ENCODE data around the gene EPB41L2.

EPB41L2 gene

DNA sequence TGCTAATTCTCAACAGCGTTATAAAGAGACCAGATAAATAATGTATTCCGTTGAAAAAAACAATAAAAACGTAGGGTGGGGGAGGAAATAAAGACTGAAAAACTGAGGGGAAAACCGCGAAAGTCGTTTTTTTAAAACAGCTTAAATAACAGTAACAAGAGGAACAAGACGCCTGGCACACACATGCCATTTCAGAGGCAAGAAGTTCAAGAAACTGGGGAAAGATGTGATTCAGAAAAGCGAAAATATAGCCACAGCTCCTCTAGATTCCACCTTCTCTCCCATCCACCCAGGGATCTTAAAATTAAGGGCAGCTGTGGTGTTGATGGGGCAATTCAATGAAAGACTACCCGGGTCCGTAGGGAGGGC lies 1.3 kb downstream of the EPB41L2 start:
- no peak for DNase-seq (ENCODE audit: low spot score)

DNA sequence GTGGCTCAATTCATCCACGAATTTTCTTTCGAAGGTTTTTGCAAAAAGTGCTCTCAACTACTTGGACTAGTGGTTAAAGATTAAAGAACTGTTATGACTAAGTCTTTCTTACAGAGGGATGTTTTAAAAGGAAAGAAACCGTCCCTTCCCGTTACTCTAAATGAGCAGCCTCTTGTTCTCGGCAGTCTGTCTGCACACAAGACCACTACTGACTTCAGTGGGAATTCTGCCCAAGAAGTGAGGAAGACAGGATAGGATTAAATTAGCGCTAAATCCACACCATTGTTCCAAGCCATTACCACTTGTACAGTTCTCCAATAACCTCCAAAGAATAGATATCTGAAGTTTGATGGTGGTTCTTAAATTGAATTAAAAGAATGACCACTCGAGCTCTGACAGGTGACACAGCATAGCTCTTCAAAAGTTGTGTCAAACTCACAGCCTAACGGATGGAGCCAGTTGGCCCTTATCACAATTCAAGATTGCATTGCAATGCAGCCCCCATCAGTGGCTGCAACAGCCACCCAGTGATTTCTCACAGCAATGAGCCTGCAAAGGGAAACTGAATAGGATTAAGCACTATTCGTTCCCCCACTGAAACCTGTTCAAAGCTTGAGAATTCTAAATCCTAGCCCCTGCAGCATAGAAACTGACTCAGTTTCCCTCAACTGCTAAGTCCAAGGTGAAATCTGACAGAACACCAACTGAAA lies 1.8 kb downstream of the EPB41L2 start:
- DNase-seq (ENCODE audit: low spot score) = no peak

DNA sequence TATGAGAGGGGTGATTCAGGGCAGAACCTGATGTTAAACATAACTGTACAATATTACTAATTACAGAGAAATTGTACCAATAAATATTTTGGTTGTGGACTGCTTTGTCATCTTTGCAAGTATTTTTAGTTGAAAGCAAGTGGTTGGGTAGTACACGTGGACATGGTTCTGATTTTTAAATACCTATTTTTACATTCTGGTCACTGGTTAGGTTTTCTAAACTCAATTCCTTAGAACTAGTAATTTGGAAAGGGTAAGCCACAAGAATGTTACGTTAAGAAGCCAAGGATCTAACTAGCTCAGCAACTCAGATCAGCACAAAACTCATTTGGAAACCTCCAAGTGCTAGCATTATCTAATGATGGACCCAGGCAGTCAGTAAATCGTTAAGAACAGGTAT lies 2.7 kb downstream of the EPB41L2 start:
- no peak for DNase-seq (ENCODE audit: low spot score)

DNA sequence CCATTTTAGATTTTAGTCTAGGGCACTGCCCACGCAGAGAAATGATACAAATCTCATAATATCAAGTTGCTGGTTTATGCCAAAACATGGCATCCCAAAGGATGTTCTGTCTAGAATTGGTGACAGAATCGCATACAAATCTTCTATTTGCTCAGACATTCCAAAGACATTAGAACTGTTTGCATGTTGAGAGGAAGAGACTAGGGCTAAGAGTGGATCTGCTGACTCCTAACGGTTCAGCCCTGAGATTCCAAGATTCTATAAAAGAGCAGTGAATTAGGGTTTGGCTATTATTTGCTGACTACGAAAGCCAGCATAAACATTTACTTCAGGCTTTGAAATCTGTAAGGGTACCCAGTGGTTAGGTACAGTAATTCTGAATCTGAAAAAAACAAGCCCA lies 3.6 kb downstream of the EPB41L2 start:
- no peak for DNase-seq (ENCODE audit: low spot score)

DNA sequence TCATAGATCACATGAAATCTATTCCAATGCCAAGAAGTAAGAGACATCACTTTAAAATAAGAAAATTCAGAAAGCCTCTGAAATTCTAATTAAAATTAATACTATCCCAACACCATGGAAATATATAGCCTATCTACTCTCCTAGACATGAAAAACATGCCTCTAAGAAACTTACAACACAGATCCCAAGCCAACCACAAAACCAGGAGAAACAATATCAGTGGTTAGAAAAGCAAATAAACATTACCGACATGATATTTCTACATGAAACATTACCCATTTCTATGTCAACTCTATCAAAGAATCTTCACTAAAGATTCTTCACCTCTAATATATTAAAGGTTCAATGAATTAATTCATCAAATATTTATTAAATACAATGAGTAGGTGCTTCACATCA lies 4.8 kb downstream of the EPB41L2 start:
- DNase-seq (ENCODE audit: low spot score) = no peak

DNA sequence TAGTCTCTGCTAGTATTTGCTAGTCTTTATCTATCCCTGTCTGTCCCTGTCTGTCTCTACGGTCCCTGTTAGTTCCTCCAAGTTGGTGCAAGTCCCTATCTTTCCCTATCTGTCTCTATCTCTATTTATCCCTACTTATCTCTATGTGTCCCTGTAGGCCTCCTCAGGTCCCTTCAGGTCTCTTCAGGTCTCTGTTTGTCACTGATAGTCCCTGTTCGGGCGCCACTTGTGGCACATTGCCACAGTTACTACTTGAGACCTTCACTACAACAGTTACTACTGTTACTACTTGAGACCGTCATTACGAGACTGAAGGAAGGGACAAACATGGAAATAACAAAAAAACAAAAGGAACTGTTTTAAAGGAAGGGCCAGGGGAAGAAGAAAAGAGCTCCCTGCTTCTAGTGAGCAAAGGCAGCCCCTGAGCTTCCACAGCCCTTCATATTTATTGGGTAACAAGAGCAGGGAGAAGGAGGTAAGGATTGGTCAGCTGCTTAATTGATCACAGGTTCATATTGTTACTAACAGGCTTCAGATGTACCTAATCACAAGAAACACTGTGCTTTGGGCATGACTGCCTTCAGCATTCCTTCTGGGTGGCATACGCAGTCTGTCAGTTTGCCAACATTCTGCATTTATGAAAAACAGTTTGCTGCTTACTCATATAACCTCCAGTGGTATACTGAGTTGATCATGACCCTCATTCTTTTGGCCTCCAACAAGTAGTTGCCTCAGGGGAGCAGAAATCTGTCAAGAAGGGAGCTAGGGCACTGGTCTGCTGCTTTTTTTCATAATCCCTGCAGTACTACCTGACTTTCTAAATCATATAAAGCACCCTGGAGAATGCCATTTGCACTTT lies 8.4 kb downstream of the EPB41L2 start:
- DNase-seq (ENCODE audit: low spot score) = no peak

DNA sequence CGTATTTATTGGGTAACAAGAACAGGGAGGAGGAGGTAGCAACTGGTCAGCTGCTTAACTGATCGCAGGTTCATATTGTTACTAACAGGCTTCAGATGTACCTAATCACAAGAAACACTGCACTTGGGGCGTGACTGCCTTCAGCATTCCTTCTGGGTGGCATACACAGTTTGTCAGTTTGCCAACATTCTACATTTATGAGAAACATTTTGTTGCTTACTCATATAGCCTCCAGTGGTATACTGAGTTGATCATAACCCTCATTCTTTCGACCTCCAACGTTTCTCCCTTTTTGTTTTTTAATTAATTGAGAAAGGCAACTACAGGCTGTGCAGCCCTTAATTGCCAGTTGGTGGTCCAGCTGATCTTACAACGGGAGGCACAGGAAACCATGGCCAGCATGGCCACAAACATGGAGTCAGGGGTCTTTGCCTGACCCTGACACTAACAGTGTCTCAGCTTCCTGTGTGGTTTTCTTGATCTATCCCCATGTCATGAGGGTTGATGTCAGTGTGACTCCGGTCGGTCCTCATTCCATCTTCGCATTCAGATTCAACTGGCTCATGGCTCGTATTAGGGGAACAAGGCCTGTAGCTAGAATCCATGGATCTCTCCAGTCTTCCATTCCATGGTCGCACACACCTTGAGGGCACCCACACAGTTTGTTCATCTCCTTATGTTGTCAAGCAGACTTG lies 9.4 kb downstream of the EPB41L2 start:
- DNase-seq (ENCODE audit: low spot score) = no peak

DNA sequence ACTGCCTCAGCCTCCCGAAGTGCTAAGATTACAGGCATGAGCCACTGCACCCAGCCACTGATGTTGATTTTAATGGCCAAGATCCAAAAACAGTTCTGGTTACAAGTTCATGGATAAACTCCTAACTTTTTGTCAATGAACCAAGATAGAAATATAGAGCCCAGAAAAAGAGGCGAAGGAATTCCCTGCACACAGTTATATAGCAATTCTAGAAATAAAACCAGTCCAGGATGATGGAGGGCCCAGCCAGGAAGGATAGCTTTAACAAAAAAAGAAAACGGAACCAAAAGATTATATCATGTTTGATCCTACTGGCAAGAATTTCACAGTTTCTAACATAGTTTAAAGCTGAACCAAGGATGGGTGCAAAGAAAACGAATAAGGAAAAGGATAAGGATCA lies 10.9 kb downstream of the EPB41L2 start:
- DNase-seq (ENCODE audit: low spot score) = no peak

DNA sequence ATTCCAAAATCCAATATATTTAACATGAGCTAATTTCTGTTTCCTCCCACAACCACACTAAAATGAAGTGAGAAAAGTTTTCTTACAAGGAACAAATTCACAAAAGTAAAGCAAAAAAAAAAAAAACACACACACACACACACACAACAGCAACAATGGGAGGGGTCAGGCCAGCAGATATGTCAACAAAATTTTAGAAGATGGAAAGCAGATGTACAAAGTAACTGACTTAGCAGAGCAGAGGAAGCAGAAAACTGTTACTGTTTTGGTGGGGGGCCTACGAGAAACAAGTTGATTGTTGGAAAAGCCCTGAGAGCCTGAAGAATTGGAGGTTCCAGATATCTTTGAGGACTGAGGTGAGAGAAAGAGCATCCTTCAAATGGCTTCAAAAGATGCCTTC lies 11.7 kb downstream of the EPB41L2 start:
- no peak for DNase-seq (ENCODE audit: low spot score)

DNA sequence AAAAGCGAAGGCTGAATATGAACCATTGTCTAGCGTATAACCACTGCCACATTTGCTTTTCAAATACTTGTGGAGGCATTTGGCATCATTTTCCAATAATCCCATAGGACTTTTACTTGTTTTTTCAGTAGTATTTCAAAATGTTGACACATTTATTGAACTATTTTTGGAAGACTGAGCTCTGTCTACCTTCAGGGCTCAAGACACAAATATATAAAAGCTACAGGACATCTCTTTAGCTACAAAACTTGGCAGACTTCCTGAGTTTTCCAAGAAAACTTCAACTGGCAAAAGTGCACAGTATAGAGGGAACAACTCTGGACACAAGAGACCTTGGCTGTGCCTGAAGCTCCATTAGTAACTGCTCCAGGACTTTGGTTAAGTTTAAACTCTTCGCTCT lies 13.4 kb downstream of the EPB41L2 start:
- DNase-seq (ENCODE audit: low spot score) = no peak

DNA sequence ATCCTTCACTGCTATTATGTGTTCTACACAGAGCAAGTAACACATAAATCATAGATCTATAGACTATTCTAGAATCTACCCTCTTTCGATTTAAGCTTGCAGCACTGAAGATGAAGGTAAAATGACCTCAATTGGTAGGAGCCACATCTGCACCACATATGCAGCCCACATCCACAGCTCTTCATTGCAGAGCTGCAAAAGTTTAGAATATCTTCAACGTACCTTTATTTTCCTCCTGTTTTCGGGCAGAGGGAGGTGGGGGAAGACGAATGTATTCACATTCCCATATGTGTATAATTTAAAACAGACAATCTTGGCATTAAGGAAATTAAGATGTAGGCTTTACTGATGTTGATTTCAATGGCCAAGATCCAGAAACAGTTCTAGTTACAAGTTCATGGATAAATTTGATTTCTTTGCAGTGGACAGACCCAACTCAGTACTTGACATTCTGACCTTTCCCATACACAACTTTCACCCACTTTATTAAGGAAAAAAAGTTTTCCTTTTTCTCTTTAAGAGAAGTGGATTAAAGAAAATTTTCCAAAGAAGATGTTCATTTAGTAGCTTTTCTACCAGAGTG lies 14.0 kb downstream of the EPB41L2 start:
- no peak for DNase-seq (ENCODE audit: low spot score)

DNA sequence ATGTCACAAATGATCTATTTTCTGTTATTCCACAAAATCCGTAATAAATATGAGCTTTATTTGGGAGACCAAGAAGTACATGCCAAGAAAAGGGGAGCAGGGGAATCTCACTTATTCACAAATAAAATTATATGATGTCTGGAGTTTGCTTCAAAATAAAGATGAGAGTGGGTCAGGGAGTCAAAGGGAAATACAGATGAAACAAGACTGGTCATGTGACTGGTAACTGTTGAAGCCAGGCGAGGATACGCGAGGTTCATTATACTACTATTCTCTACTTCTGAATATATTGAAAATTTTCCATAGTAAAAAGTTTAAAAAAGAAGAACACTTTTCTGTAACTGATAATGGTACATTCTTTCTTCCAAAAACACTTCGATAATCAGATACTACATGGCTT lies 14.6 kb downstream of the EPB41L2 start:
- DNase-seq (ENCODE audit: low spot score) = no peak

DNA sequence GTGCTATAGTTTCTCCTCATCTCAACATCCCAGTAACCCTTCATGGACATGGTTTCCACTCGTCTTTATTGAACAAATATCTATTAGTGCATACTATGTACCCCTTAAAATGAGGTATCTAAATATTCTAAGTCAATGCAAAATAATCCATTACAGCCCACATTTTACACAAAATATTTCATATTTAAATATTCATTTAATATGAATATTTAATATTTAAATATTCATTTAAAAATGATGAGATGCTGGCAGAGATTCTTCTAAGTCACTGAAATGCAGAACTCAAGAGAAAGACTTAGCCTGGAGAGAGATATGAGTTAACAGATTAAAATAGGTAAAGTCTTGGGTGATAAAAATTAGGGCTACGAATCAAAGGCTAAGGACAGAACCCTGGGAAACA lies 17.9 kb downstream of the EPB41L2 start:
- DNase-seq (ENCODE audit: low spot score) = no peak

DNA sequence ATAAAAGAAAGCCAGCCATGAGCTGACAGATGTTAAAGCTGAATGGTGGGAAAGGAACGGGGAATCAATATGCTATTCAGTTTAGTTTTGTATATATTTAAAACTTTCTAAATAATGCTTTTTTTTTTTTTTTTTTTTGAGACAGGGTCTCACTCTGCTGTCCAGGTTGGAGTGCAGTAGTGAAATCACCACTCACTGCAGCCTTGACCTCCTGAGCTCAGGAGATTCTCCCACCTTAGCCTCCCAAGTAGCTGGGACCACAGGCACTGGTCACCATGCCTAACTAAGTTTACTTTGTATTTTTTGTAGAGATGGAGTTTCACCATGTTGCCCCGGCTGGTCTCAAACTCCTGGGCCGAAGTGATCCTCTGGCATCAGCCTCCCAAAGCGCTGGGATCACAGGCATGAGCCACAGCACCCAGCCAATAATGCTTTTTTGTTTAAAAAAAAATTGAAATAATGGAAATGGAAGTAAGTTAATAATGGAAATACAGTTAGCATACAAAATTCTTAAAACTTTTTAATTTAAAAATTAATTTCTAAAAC lies 19.1 kb downstream of the EPB41L2 start:
- DNase-seq (ENCODE audit: low spot score) = no peak

DNA sequence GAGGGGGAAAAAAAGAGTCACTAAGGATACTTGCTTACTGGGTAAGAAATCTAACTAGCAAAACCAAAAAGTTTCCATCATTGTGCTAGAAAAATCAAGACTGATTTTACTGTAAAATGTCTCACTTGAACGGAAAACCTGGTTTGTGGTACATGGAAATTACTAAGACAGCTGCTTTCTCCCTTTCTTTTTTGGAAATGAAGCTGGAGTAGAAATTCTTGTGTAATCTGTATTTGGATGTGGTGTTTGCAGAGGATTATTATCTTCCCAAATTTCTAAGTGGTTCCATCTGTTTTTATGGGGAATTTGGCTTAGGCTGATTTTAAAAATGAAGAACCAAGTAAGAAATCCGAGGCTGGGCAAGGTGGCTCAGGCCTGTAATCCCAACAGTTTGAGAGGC lies 20.4 kb downstream of the EPB41L2 start:
- DNase-seq (ENCODE audit: low spot score) = no peak

DNA sequence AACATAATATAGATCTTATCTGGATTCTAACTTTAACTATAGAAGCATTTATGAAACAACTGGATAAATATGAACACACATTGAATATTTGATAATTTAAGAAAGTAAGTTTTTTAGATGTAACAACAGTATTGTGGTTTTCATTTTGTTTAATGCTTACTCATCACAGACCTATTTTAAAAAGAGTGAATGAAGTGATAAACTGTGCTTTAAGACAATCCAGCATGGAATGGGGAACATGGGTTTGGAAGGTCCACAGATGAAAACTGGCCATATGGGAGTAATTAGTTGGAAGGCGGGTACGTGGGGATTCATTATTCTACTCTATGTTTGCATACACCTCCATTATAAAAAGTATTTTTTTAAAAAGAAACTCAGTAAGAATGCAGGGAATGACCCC lies 21.2 kb downstream of the EPB41L2 start:
- DNase-seq (ENCODE audit: low spot score) = no peak

DNA sequence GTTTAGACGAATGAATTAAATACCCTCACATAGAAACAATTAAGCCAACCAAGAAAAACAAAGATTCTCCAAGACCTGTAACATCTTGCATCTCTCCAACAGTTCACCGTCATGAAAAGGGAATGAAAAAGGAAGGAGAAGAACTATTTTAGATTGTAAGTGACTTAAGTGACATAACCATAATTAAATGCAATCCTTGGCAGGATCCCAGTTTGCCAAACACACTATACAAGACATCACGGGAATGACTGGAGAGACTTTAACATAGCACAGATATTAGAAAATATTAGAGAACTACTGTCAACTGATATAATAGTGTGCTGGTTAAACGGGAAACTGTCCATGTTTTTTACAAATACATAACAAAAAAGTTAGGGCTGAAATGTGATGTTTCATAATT lies 22.2 kb downstream of the EPB41L2 start:
- no peak for DNase-seq (ENCODE audit: low spot score)

DNA sequence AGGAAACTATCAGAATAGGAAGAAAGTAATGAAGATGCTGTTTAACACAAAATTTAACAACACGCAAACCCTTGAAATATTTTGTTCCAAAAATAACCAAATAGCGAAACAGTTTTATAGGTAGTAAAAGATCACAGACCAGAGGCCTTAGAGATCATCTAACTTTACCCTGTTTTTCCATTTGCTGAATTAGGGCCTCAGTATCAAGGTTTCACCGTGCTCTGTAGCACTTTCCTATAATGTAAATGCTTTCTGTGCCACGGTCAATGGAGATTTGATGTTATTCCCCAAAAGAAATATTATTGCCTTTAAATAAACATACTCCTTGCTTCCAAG lies 23.7 kb downstream of the EPB41L2 start:
- DNase-seq (ENCODE audit: low spot score) = no peak

DNA sequence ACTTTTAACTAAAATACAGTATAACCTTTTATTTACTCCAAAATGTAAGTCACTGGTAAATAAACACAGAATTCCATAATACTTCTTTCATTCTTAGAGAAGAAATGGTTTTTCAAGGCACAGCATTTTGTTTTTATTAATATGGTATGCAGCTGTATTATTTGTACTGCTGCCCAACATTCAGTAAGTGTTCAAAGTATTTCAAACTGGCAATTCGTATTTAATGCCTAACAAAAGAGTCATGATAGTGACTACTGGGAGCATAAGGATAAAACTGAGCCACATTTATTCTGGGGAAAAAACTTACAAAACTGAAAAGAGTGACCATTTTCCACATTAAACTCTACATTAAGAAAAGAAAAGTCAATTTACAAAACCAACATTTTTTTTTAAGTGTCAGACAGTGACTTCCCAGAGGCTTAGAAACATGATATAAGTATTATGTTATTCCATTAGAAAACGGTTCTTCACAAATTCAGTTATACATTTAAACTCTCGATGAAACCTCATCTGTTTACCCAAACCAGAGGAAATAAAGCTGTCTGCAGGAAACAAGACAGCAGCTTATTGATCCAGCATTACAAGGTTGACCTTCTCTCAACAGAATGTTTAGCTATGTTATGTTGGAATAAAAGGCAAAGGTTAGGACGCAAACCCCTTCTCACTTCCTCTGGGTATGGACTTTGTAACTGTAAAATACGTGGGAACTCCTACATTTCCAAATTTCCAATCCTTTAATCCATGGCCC lies 24.3 kb downstream of the EPB41L2 start:
- DNase-seq (ENCODE audit: low spot score) = no peak

DNA sequence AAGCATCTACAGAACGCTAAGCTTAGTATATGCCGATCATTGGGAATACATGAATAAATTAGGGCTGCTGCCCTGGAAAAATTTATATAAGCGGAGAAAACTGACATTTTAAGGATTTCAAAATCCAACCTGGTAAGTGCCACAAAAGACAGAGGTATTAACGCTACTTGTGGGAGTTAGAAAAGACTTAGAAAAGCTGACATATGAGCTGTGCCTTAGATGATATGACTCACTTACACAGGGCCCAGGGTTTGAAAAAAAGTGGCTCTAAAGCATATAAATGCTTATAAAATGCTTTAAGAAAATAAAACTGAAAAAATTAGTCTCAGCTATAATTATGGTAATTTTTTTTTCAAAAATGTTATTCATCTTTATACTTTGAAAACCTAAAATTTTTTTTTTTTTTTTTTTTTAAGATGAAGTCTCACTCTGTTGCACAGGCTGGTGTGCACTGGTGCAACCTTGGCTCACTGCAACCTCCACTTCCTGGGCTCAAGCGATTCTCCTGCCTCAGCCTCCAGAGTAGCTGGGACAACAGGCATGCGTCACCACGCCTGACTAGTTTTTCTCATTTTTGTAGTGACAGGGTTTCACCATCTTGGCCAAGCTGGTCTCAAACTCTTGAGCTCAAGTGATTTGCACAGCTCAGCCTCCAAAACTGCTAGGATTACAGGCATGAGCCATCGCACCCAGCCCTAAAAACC lies 25.7 kb downstream of the EPB41L2 start:
- DNase-seq (ENCODE audit: low spot score) = no peak

DNA sequence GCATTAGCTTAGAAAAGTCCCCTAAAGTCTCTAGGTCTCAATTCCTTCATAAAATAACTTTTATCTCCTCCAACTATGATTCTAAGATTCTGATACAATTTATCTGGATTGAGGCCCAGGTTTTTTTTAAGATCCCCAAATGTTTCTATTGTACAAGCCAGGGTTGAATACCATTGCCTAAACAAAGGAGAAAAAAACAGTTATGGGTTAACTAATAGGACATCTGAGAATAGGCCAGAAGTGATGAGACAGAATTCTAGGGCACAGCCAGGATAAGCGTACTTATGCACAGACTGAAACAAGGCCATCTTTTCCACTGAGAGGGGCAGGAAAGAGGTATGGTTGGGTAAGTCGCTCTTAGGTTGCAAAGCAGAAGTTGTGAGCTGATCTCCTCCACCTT lies 26.4 kb downstream of the EPB41L2 start:
- DNase-seq (ENCODE audit: low spot score) = no peak
